Stimulated activated CD4-positive, alpha-beta T cell treated with anti-CD3 and anti-CD28 coated beads, TNF-alpha, amount 100 ng/mL, for 24 hours (primary cell): Measurements from ENCODE around the gene FOXP1.
"Not testable (repeated sequence)": the region's sequence is repeated elsewhere in the genome, so short reads cannot be mapped to it uniquely, and the experiment has no call there.

Source experiments
- DNase-seq, 3 experiments: peaks; one replicate each; pipeline ENCODE4 v3.0.0-alpha.2; 2020; ENCODE audit warnings: low read depth in 3 of 3

Gene FOXP1

GRCh38 chr3:71330909-71331308 lies 252.6 kb downstream of the FOXP1 start:
- DNase-seq = no peak

GRCh38 chr3:71330505-71330904 lies 253.0 kb downstream of the FOXP1 start:
- DNase-seq = no peak

- DNase-seq = no peak
Observed at GRCh38 chr3:71329817-71330216, 253.7 kb downstream of the FOXP1 start.

GRCh38 chr3:71328926-71329325 lies 254.6 kb downstream of the FOXP1 start:
- DNase-seq = no peak

GRCh38 chr3:71327936-71328335 lies 255.6 kb downstream of the FOXP1 start:
- no peak for DNase-seq

- DNase-seq = no peak
Observed at GRCh38 chr3:71325715-71326114, 257.8 kb downstream of the FOXP1 start.

GRCh38 chr3:71324224-71324623 lies 259.3 kb downstream of the FOXP1 start:
- not testable (repeated sequence) for DNase-seq

- no peak for DNase-seq
Observed at GRCh38 chr3:71323558-71323957, 260.0 kb downstream of the FOXP1 start.

- DNase-seq = no peak
Observed at GRCh38 chr3:71322154-71322553, 261.4 kb downstream of the FOXP1 start.

GRCh38 chr3:71319771-71320170 lies 263.8 kb downstream of the FOXP1 start:
- DNase-seq = no peak

GRCh38 chr3:71318458-71318827 lies 265.1 kb downstream of the FOXP1 start:
- no peak for DNase-seq

GRCh38 chr3:71317749-71318457 lies 265.6 kb downstream of the FOXP1 start:
- DNase-seq = no peak

GRCh38 chr3:71317140-71317539 lies 266.4 kb downstream of the FOXP1 start:
- no peak for DNase-seq

- DNase-seq = no peak
Observed at GRCh38 chr3:71316066-71316777, 267.3 kb downstream of the FOXP1 start.

GRCh38 chr3:71315431-71315830 lies 268.1 kb downstream of the FOXP1 start:
- DNase-seq = no peak

GRCh38 chr3:71313844-71314243 lies 269.7 kb downstream of the FOXP1 start:
- no peak for DNase-seq

- no peak for DNase-seq
Observed at GRCh38 chr3:71312461-71312860, 271.1 kb downstream of the FOXP1 start.

GRCh38 chr3:71311661-71312046 lies 271.9 kb downstream of the FOXP1 start:
- no peak for DNase-seq

GRCh38 chr3:71310980-71311660 lies 272.4 kb downstream of the FOXP1 start:
- no peak for DNase-seq

GRCh38 chr3:71310359-71310979 lies 273.1 kb downstream of the FOXP1 start:
- no peak for DNase-seq

GRCh38 chr3:71309886-71310285 lies 273.6 kb downstream of the FOXP1 start:
- no peak for DNase-seq

GRCh38 chr3:71309342-71309741 lies 274.2 kb downstream of the FOXP1 start:
- peak in 2 of 3 experiments; percentile 27 to 51 for DNase-seq
